ENCODE measurements around the gene TANGO2.

TANGO2 gene

DNA sequence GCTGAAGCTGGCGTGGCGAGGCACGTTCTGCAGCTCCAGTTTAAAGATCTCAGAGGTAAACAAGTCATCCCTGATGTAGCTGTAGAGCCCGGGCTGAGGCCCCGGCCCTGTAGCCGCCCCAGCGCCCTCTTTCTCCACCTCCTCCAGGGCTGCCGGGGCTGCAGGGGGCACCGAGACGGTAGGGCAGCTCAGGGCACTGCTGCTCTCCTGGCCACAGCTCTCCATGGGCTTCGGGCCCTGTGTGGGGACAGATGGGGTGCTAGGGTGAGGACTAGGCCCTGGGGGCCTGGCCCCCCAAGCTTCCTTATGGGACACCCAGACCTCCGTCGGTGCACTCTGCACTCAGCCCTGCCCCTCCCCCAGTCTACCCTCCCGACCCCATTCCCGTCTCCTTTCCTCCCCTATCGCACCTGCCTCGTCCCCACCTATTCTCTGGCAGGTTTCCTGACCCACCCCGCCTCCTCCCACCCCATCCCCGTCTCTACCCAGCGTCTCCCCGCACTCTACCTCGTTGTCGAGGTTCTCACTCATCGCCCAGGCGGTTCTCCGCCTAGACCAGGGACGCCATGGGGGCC lies 95.6 kb downstream of the TANGO2 start:
- Histone ChIP-seq H3K9me3 (ENCODE audit: severe bottlenecking) (no peaks in the 10 kb centered on the region), H3K27ac (peak overlapping the region; percentile 98), H3K27me3 (ENCODE audit: insufficient read depth, low read depth, severe bottlenecking) (no peaks in the 10 kb centered on the region), H3K4me3 (ENCODE audit: low read depth, low read length) (peak overlapping the region; percentile 94), H3K36me3 (peaks cover 89% of the 10 kb centered on the region)
- TF ChIP-seq, protein P1, sequence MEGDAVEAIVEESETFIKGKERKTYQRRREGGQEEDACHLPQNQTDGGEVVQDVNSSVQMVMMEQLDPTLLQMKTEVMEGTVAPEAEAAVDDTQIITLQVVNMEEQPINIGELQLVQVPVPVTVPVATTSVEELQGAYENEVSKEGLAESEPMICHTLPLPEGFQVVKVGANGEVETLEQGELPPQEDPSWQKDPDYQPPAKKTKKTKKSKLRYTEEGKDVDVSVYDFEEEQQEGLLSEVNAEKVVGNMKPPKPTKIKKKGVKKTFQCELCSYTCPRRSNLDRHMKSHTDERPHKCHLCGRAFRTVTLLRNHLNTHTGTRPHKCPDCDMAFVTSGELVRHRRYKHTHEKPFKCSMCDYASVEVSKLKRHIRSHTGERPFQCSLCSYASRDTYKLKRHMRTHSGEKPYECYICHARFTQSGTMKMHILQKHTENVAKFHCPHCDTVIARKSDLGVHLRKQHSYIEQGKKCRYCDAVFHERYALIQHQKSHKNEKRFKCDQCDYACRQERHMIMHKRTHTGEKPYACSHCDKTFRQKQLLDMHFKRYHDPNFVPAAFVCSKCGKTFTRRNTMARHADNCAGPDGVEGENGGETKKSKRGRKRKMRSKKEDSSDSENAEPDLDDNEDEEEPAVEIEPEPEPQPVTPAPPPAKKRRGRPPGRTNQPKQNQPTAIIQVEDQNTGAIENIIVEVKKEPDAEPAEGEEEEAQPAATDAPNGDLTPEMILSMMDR (IDR thresholded peaks at IDR 0.05; ENCODE audit: low read depth, low read length), result no peak
- DNase-seq, result no peak
